WTC11 (cell line): ENCODE measurements around the gene WFDC1.

Experiments
- ATF6 ChIP-seq: sonication (generic); formaldehyde crosslinking; IDR thresholded peaks from 2 replicates; pipeline ENCODE4 v1.8.1; 2023; ENCODE audit warnings: mild to moderate bottlenecking, missing genetic modification reagents
- CREB1 ChIP-seq: sonication (generic); formaldehyde crosslinking; IDR thresholded peaks from 2 replicates; pipeline ENCODE4 v1.8.0; 2023; ENCODE audit warnings: mild to moderate bottlenecking, missing genetic modification reagents
- ESRRA ChIP-seq: sonication (generic); formaldehyde crosslinking; IDR thresholded peaks from 2 replicates; pipeline ENCODE4 v1.8.1; 2022; ENCODE audit warnings: mild to moderate bottlenecking, missing genetic modification reagents, borderline replicate concordance
- GABPB1 ChIP-seq: sonication (generic); formaldehyde crosslinking; IDR thresholded peaks from 2 replicates; pipeline ENCODE4 v1.8.1; 2023; ENCODE audit warnings: mild to moderate bottlenecking, missing genetic modification reagents
- SMAD3 ChIP-seq: sonication (generic); formaldehyde crosslinking; IDR thresholded peaks from 2 replicates; pipeline ENCODE4 v1.8.0; 2022; ENCODE audit warnings: missing genetic modification reagents, mild to moderate bottlenecking, borderline replicate concordance
- USF2 ChIP-seq: sonication (generic); formaldehyde crosslinking; IDR thresholded peaks from 2 replicates; pipeline ENCODE4 v1.8.1; 2023; ENCODE audit warnings: mild to moderate bottlenecking, missing genetic modification reagents, moderate library complexity
- ZBTB43 ChIP-seq: sonication (generic); formaldehyde crosslinking; IDR thresholded peaks from 2 replicates; pipeline ENCODE4 v1.8.1; 2023; ENCODE audit warnings: mild to moderate bottlenecking, missing genetic modification reagents
- ZNF121 ChIP-seq: sonication (generic); formaldehyde crosslinking; IDR thresholded peaks from 2 replicates; pipeline ENCODE4 v1.8.0; 2023; ENCODE audit warnings: missing genetic modification reagents
- ZNF423 ChIP-seq: fragments of 250-450 bp; sonication (Bioruptor Pico); IDR thresholded peaks from 2 replicates; pipeline ENCODE4 v2.1.2; 2022; ENCODE audit warnings: mild to moderate bottlenecking, moderate library complexity
- TF ChIP-seq, protein P1 (sequence below): sonication (generic); formaldehyde crosslinking; conservative IDR thresholded peaks from 2 replicates; pipeline ENCODE4 v1.8.1; 2022; ENCODE audit warnings: mild to moderate bottlenecking, missing genetic modification reagents
- TF ChIP-seq, protein P2 (sequence below): fragments of 200-600 bp; IDR thresholded peaks from 2 replicates; pipeline ENCODE4 v1.8.0; 2022; ENCODE audit warnings: antibody characterized with exemption
- TF ChIP-seq, protein P3 (sequence below): sonication (generic); formaldehyde crosslinking; IDR thresholded peaks from 2 replicates; pipeline ENCODE4 v1.8.0; 2022; ENCODE audit warnings: mild to moderate bottlenecking, missing genetic modification reagents

DNA sequence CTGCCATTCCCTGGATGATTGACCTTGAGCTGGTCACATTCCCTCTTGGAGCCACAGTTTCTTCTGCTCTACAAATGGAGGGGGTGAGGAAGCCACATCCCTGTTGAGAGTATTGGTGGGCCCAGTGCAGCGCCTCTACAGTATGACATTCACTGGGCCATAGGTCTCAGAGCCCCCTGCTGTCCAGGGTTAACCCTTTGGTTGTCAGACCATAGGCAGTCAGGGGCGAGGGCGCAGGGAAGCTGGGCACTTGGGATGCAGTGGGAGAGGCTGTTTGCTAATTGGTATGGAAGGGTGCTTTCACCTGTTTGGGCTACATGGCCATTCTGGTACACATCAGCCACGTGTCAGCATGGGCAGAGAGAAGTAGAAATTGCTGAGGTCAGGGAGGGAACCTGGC, 27.3 kb upstream of the WFDC1 start:
- TF ChIP-seq ATF6 (no peak), SMAD3 (no peak), USF2 (no peak), GABPB1 (no peak), CREB1 (CRISPR knock-in tag) (no peak), ZNF423 (CRISPR knock-in tag) (no peak), ESRRA (CRISPR knock-in tag) (no peak), ZNF121 (CRISPR knock-in tag) (no peak), ZBTB43 (CRISPR knock-in tag) (no peak)
- TF ChIP-seq, protein P1, sequence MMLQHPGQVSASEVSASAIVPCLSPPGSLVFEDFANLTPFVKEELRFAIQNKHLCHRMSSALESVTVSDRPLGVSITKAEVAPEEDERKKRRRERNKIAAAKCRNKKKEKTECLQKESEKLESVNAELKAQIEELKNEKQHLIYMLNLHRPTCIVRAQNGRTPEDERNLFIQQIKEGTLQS (CRISPR knock-in tag): no peak
- TF ChIP-seq, protein P2, sequence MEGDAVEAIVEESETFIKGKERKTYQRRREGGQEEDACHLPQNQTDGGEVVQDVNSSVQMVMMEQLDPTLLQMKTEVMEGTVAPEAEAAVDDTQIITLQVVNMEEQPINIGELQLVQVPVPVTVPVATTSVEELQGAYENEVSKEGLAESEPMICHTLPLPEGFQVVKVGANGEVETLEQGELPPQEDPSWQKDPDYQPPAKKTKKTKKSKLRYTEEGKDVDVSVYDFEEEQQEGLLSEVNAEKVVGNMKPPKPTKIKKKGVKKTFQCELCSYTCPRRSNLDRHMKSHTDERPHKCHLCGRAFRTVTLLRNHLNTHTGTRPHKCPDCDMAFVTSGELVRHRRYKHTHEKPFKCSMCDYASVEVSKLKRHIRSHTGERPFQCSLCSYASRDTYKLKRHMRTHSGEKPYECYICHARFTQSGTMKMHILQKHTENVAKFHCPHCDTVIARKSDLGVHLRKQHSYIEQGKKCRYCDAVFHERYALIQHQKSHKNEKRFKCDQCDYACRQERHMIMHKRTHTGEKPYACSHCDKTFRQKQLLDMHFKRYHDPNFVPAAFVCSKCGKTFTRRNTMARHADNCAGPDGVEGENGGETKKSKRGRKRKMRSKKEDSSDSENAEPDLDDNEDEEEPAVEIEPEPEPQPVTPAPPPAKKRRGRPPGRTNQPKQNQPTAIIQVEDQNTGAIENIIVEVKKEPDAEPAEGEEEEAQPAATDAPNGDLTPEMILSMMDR: no peak
- TF ChIP-seq, protein P3, sequence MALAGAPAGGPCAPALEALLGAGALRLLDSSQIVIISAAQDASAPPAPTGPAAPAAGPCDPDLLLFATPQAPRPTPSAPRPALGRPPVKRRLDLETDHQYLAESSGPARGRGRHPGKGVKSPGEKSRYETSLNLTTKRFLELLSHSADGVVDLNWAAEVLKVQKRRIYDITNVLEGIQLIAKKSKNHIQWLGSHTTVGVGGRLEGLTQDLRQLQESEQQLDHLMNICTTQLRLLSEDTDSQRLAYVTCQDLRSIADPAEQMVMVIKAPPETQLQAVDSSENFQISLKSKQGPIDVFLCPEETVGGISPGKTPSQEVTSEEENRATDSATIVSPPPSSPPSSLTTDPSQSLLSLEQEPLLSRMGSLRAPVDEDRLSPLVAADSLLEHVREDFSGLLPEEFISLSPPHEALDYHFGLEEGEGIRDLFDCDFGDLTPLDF (CRISPR knock-in tag): no peak
